ENCODE measurements around the gene CHID1.
A peak's percentile ranks its signal among the peaks of the same experiment; 100 is the strongest.

Gene CHID1

GRCh38 chr11:843818-844692 is 66.6 kb downstream of the CHID1 start:
- Histone ChIP-seq H3K4me3 (ENCODE audit: control insufficient read depth in 1 of 7, extremely low read depth in 1 of 7, insufficient read depth in 4 of 7, low read depth in 2 of 7, low read length in 6 of 7) (peak overlapping the region in 6 of 7 experiments; percentile 55 to 99 (median 89)), H3K27me3 (replicated peaks in 2 of 5; ENCODE audit: control insufficient read depth in 4 of 5, insufficient read depth in 5 of 5, low read length in 4 of 5) (peaks cover 0 to 4% (median 0%) of the 10 kb centered on the region in 5 experiments), H3K27ac (ENCODE audit: insufficient read depth in 1 of 2, low read depth in 1 of 2, low read length in 2 of 2, poor library complexity in 1 of 2, severe bottlenecking in 2 of 2) (peak overlapping the region in 1 of 2 experiments; percentile 40), H3K9me3 (ENCODE audit: control extremely low read depth in 1 of 5, control insufficient read depth in 4 of 5, insufficient read depth in 2 of 5, low read depth in 1 of 5, low read length in 4 of 5) (no peaks in the 10 kb centered on the region), H3K36me3 (ENCODE audit: control insufficient read depth in 4 of 4, insufficient read depth in 4 of 4, low read length in 3 of 4) (peaks cover 2 to 17% (median 13%) of the 10 kb centered on the region in 4 experiments), H3K4me1 (ENCODE audit: control extremely low read depth in 1 of 4, control insufficient read depth in 4 of 4, insufficient read depth in 4 of 4, low read length in 3 of 4) (peaks cover 0 to 64% (median 61%) of the 10 kb centered on the region in 4 experiments)
- ChIA-PET POLR2A (interaction anchor here (0.6 to 4.2 kb wide), 7 partner anchors 9 to 38 kb away, joined by 3 to 19 read pairs (median 3); partner anchors contain the start of gene CD151), CTCF (interaction anchor here (0.6 to 5.0 kb wide), 7 partner anchors 10 to 208 kb away, joined by 3 to 32 read pairs (median 5); partner anchors contain the start of gene PNPLA2)
- DNase-seq: peak in 1 of 3 donors; percentile 33
- 8% methylated on average over 15 of the region's 25 CpGs for WGBS (ENCODE audit: insufficient coverage)

- whole genome bisulfite sequencing (ENCODE audit: insufficient coverage): 2% methylated on average over 47 of the region's 53 CpGs
- H3K4me3 ChIP-seq (ENCODE audit: control insufficient read depth in 1 of 7, extremely low read depth in 1 of 7, insufficient read depth in 4 of 7, low read depth in 2 of 7, low read length in 6 of 7): peak overlapping the region; percentile 29 to 99 (median 88)
- ChIA-PET CTCF (interaction anchor here (0.9 to 2.4 kb wide), 5 partner anchors 10 to 37 kb away, joined by 4 to 8 read pairs (median 5); partner anchors contain the start of gene PNPLA2), POLR2A (interaction anchor here (0.6 to 4.2 kb wide), 7 partner anchors 8 to 116 kb away, joined by 3 to 19 read pairs (median 4); partner anchors contain the start of genes CD151 and PNPLA2)
- peaks cover 0 to 56% (median 53%) of the 10 kb centered on the region in 4 experiments for H3K4me1 ChIP-seq (ENCODE audit: control extremely low read depth in 1 of 4, control insufficient read depth in 4 of 4, insufficient read depth in 4 of 4, low read length in 3 of 4)
- no peaks in the 10 kb centered on the region for H3K27me3 ChIP-seq (replicated peaks in 2 of 5; ENCODE audit: control insufficient read depth in 4 of 5, insufficient read depth in 5 of 5, low read length in 4 of 5)
- H3K36me3 ChIP-seq (ENCODE audit: control insufficient read depth in 4 of 4, insufficient read depth in 4 of 4, low read length in 3 of 4): peaks cover 2 to 25% (median 18%) of the 10 kb centered on the region in 4 experiments
- H3K9me3 ChIP-seq (ENCODE audit: control extremely low read depth in 1 of 5, control insufficient read depth in 4 of 5, insufficient read depth in 2 of 5, low read depth in 1 of 5, low read length in 4 of 5): no peaks in the 10 kb centered on the region
- no peak for DNase-seq
- no peak overlapping the region for H3K27ac ChIP-seq (ENCODE audit: insufficient read depth in 1 of 2, low read depth in 1 of 2, low read length in 2 of 2, poor library complexity in 1 of 2, severe bottlenecking in 2 of 2)
These were observed 67.4 kb downstream of the CHID1 start for GRCh38 chr11:843086-843734.

- peaks cover 0 to 52% (median 51%) of the 10 kb centered on the region in 4 experiments for H3K4me1 ChIP-seq (ENCODE audit: control extremely low read depth in 1 of 4, control insufficient read depth in 4 of 4, insufficient read depth in 4 of 4, low read length in 3 of 4)
- under 1% methylated on average over 62 of the region's 87 CpGs for WGBS (ENCODE audit: insufficient coverage)
These were observed 68.1 kb downstream of the CHID1 start, which contains the start of the genes POLR2L and TSPAN4 for GRCh38 chr11:842370-843002. TSS of gene POLR2L (minus strand) at chr11:842529. CDS start at chr11:842508, 21 bp downstream. TSS of gene TSPAN4 (plus strand) at chr11:842852. CDS start at chr11:850305, 7,453 bp downstream.

GRCh38 chr11:841981-842369 is 68.6 kb downstream of the CHID1 start:
- CTCF ChIA-PET: interaction anchor here (1.5 to 2.2 kb wide), 4 partner anchors 8 to 28 kb away, joined by 4 to 11 read pairs (median 6); partner anchors contain the start of gene PNPLA2
- POLR2A ChIA-PET: interaction anchor here (0.5 to 4.2 kb wide), 6 partner anchors 10 to 393 kb away, joined by 3 to 19 read pairs (median 4); partner anchors contain the start of genes CD151 and PNPLA2
- DNase-seq: peak in 1 of 3 donors; percentile 24
- Histone ChIP-seq H3K4me3 (ENCODE audit: control insufficient read depth in 1 of 7, extremely low read depth in 1 of 7, insufficient read depth in 4 of 7, low read depth in 2 of 7, low read length in 6 of 7) (peak overlapping the region; percentile 81 to 99 (median 88)), H3K27ac (ENCODE audit: insufficient read depth in 1 of 2, low read depth in 1 of 2, low read length in 2 of 2, poor library complexity in 1 of 2, severe bottlenecking in 2 of 2) (peak overlapping the region; percentile 84 to 95), H3K36me3 (ENCODE audit: control insufficient read depth in 4 of 4, insufficient read depth in 4 of 4, low read length in 3 of 4) (peaks cover 2 to 37% (median 25%) of the 10 kb centered on the region in 4 experiments), H3K4me1 (ENCODE audit: control extremely low read depth in 1 of 4, control insufficient read depth in 4 of 4, insufficient read depth in 4 of 4, low read length in 3 of 4) (peaks cover 0 to 52% (median 51%) of the 10 kb centered on the region in 4 experiments), H3K27me3 (replicated peaks in 2 of 5; ENCODE audit: control insufficient read depth in 4 of 5, insufficient read depth in 5 of 5, low read length in 4 of 5) (no peaks in the 10 kb centered on the region), H3K9me3 (ENCODE audit: control extremely low read depth in 1 of 5, control insufficient read depth in 4 of 5, insufficient read depth in 2 of 5, low read depth in 1 of 5, low read length in 4 of 5) (no peaks in the 10 kb centered on the region)
- WGBS (ENCODE audit: insufficient coverage): 1% methylated on average over 25 of the region's 27 CpGs

More at GRCh38 chr11:842370-843002, 68.1 kb downstream of the CHID1 start, which contains the start of the genes POLR2L and TSPAN4:
- CTCF ChIA-PET: interaction anchor here (1.0 to 2.4 kb wide), 4 partner anchors 9 to 29 kb away, joined by 4 to 8 read pairs (median 4); partner anchors contain the start of gene PNPLA2
- H3K36me3 ChIP-seq (ENCODE audit: control insufficient read depth in 4 of 4, insufficient read depth in 4 of 4, low read length in 3 of 4): peaks cover 2 to 32% (median 23%) of the 10 kb centered on the region in 4 experiments
- H3K27me3 ChIP-seq (replicated peaks in 2 of 5; ENCODE audit: control insufficient read depth in 4 of 5, insufficient read depth in 5 of 5, low read length in 4 of 5): no peaks in the 10 kb centered on the region
- POLR2A ChIA-PET: interaction anchor here (0.6 to 4.2 kb wide), 8 partner anchors 8 to 33 kb away, joined by 3 to 19 read pairs (median 4); partner anchors contain the start of genes CD151 and PNPLA2
- peak; percentile 84 to 93 (median 92) for DNase-seq
- peak within 1 kb of the TSS; percentile 84 to 95 for H3K27ac ChIP-seq (ENCODE audit: insufficient read depth in 1 of 2, low read depth in 1 of 2, low read length in 2 of 2, poor library complexity in 1 of 2, severe bottlenecking in 2 of 2)
- H3K9me3 ChIP-seq (ENCODE audit: control extremely low read depth in 1 of 5, control insufficient read depth in 4 of 5, insufficient read depth in 2 of 5, low read depth in 1 of 5, low read length in 4 of 5): no peaks in the 10 kb centered on the region
- H3K4me3 ChIP-seq (ENCODE audit: control insufficient read depth in 1 of 7, extremely low read depth in 1 of 7, insufficient read depth in 4 of 7, low read depth in 2 of 7, low read length in 6 of 7): peak within 1 kb of the TSS; percentile 81 to 99 (median 88)

GRCh38 chr11:839875-840617 is 70.6 kb downstream of the CHID1 start:
- Histone ChIP-seq H3K4me1 (ENCODE audit: control extremely low read depth in 1 of 4, control insufficient read depth in 4 of 4, insufficient read depth in 4 of 4, low read length in 3 of 4) (peaks cover 0 to 38% (median 36%) of the 10 kb centered on the region in 4 experiments), H3K36me3 (ENCODE audit: control insufficient read depth in 4 of 4, insufficient read depth in 4 of 4, low read length in 3 of 4) (peaks cover 2 to 45% (median 27%) of the 10 kb centered on the region in 4 experiments), H3K9me3 (ENCODE audit: control extremely low read depth in 1 of 5, control insufficient read depth in 4 of 5, insufficient read depth in 2 of 5, low read depth in 1 of 5, low read length in 4 of 5) (no peaks in the 10 kb centered on the region), H3K27ac (ENCODE audit: insufficient read depth in 1 of 2, low read depth in 1 of 2, low read length in 2 of 2, poor library complexity in 1 of 2, severe bottlenecking in 2 of 2) (no peak overlapping the region), H3K27me3 (replicated peaks in 2 of 5; ENCODE audit: control insufficient read depth in 4 of 5, insufficient read depth in 5 of 5, low read length in 4 of 5) (no peaks in the 10 kb centered on the region), H3K4me3 (ENCODE audit: control insufficient read depth in 1 of 7, extremely low read depth in 1 of 7, insufficient read depth in 4 of 7, low read depth in 2 of 7, low read length in 6 of 7) (no peak overlapping the region)
- POLR2A ChIA-PET: interaction anchor here (4.2 kb wide), 1 partner anchor 8 kb away, joined by 19 read pairs; the partner anchor contains the start of gene CD151
- 94% methylated on average over 20 of the region's 25 CpGs for WGBS (ENCODE audit: insufficient coverage)
- CTCF ChIA-PET: interaction anchor here (1.0 to 2.2 kb wide), 6 partner anchors 9 to 136 kb away, joined by 3 to 11 read pairs (median 4); partner anchors contain the start of gene PNPLA2
- no peak for DNase-seq
